ENCODE measurements around the gene RP9. TPM values are rescaled to one million over a fixed set of nuclear protein-coding genes. Genes with fewer than 3 reads are reported as not detected.

The RP9 gene
- total and polyA plus RNA-seq, 9 of the 15 experiments (the other 6 are each of a cell fraction or from before 2014, with no cell fraction given) = 10.7 to 44.8 (median 33.4) TPM

DNA sequence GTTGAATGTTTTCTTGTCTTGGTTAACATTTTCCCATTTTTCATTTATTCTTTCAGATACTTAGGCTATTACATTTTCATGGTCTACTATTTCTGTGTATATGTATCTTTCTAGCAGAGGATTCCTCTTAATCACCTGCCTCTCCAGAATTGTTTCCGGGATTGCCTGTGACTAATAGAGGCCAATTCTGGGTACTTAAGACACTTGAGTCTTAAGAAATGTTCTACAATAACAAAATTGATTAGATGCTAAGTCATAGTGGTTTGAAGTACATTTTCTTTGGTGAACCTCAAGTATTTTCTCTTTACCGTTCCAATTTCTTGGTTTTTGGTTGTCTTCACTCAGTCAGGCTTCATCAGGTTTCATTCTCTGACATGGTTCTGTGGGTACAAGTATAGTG lies 46.6 kb upstream of the RP9 start:
- in situ Hi-C loops (cut with MboI) (no loop called here), intact Hi-C loops (cut with micrococcal nuclease) (no loop called here)
- ChIA-PET CTCF (ENCODE audit: low intra/inter-chr PET ratio) (no interaction called here), POLR2A (no interaction called here)
- no peak for TF ChIP-seq ZC3H11A (IDR thresholded peaks at IDR 0.05; ENCODE audit: low read depth, low read length)
- TF ChIP-seq, protein P1, sequence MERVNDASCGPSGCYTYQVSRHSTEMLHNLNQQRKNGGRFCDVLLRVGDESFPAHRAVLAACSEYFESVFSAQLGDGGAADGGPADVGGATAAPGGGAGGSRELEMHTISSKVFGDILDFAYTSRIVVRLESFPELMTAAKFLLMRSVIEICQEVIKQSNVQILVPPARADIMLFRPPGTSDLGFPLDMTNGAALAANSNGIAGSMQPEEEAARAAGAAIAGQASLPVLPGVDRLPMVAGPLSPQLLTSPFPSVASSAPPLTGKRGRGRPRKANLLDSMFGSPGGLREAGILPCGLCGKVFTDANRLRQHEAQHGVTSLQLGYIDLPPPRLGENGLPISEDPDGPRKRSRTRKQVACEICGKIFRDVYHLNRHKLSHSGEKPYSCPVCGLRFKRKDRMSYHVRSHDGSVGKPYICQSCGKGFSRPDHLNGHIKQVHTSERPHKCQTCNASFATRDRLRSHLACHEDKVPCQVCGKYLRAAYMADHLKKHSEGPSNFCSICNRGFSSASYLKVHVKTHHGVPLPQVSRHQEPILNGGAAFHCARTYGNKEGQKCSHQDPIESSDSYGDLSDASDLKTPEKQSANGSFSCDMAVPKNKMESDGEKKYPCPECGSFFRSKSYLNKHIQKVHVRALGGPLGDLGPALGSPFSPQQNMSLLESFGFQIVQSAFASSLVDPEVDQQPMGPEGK (CRISPR knock-in tag; IDR thresholded peaks at IDR 0.05; ENCODE audit: borderline replicate concordance) = no peak
- TF ChIP-seq FOXA3 (CRISPR knock-in tag; conservative IDR thresholded peaks at IDR 0.05 in 1 of 2, IDR thresholded peaks at IDR 0.05 in 1 of 2) = no peak
- no peak for TF ChIP-seq NRF1 (conservative IDR thresholded peaks at IDR 0.05 in 1 of 2, IDR thresholded peaks at IDR 0.05 in 1 of 2)
- H4K20me1 ChIP-seq (replicated peaks; ENCODE audit: control insufficient read depth, insufficient read depth, low read length) = no peaks in the 10 kb centered on the region
- FAIRE-seq = no peak
- no peak overlapping the region for H3K9ac ChIP-seq (ENCODE audit: insufficient read depth in 1 of 2, low read depth in 2 of 2, low read length in 2 of 2)
- no TSS peak for BruUV-seq (replicated peaks)
- no peak overlapping the region for H3K4me2 ChIP-seq (ENCODE audit: insufficient read depth, low read length)
- H3K9me3 ChIP-seq (replicated peaks; ENCODE audit: control insufficient read depth, insufficient read depth, low read depth, low read length) = no peaks in the 10 kb centered on the region
- no peaks in the 10 kb centered on the region for H3K9me1 ChIP-seq (ENCODE audit: control insufficient read depth, insufficient read depth, low read length)
- H3K36me3 ChIP-seq (ENCODE audit: control insufficient read depth, insufficient read depth, low read length) = no peaks in the 10 kb centered on the region
- H3K4me3 ChIP-seq = no peak overlapping the region
- WGBS (ENCODE audit: insufficient coverage, low coverage, missing lambda C conversion rate) = 11% methylated on average over 2 of the region's 2 CpGs
- no peak overlapping the region for H2AFZ ChIP-seq (ENCODE audit: low read depth, low read length)
- no peak overlapping the region for H3K27ac ChIP-seq (ENCODE audit: extremely low read depth, low read depth, low read length)
- DNase-seq (ENCODE audit: extremely low read depth in 1 of 4, low spot score in 3 of 4) = no peak
- H3K27me3 ChIP-seq (ENCODE audit: control insufficient read depth in 2 of 2, insufficient read depth in 2 of 2, low read length in 2 of 2) = no peaks in the 10 kb centered on the region
- no peaks in the 10 kb centered on the region for H3K4me1 ChIP-seq (replicated peaks in 1 of 2; ENCODE audit: control insufficient read depth in 2 of 2, insufficient read depth in 2 of 2, low read length in 2 of 2)
- H3K79me2 ChIP-seq (ENCODE audit: control insufficient read depth, insufficient read depth, low read length) = no peaks in the 10 kb centered on the region
- no peak for ATAC-seq
